Osteocyte (in vitro differentiated cells): Measurements from ENCODE around the gene KIF26A. TPM values are rescaled to one million over a fixed set of nuclear protein-coding genes. Genes with fewer than 3 reads are reported as not detected.

Source experiments
- DNase-seq: peaks from one replicate; pipeline ENCODE4 v3.0.0; 2021; ENCODE audit warnings: mixed read lengths; ENCODE audit not compliant: unreplicated experiment; ENCODE audit errors: extremely low spot score
- H3K27ac Mint-ChIP-seq: one replicate; pipeline ENCODE4 v1.8.0; 2021; ENCODE audit warnings: mild to moderate bottlenecking, mixed read lengths; ENCODE audit not compliant: unreplicated experiment
- H3K27me3 Mint-ChIP-seq: one replicate; pipeline ENCODE4 v1.8.0; 2021; ENCODE audit warnings: mixed read lengths; ENCODE audit not compliant: unreplicated experiment
- H3K36me3 Mint-ChIP-seq: one replicate; pipeline ENCODE4 v1.8.0; 2021; ENCODE audit warnings: mixed read lengths; ENCODE audit not compliant: unreplicated experiment
- H3K4me1 Mint-ChIP-seq: one replicate; pipeline ENCODE4 v1.8.0; 2021; ENCODE audit warnings: mixed read lengths; ENCODE audit not compliant: unreplicated experiment
- H3K4me3 Mint-ChIP-seq: one replicate; pipeline ENCODE4 v1.8.0; 2021; ENCODE audit warnings: mild to moderate bottlenecking, moderate library complexity, mixed read lengths; ENCODE audit not compliant: unreplicated experiment
- H3K9me3 Mint-ChIP-seq: one replicate; pipeline ENCODE4 v1.8.0; 2021; ENCODE audit warnings: mixed read lengths; ENCODE audit not compliant: unreplicated experiment
- CTCF ChIP-seq: fragments of 200-600 bp; sonication (generic); IDR thresholded peaks from 2 replicates; pipeline ENCODE4 v1.5.0; 2021; ENCODE audit warnings: antibody characterized with exemption, mild to moderate bottlenecking, moderate library complexity
- total RNA-seq: library from RNA; stranded (reverse); gene quantifications from 2 replicates; pipeline ENCODE4 v1.2.1, GENCODE V29; 2021

The KIF26A gene
- total RNA-seq, 1 donor from 2014 or later = 4.5 TPM

GRCh38 chr14:104195361-104195760, 57.0 kb downstream of the KIF26A start:
- Mint-ChIP-seq H3K4me1 (no peaks in the 10 kb centered on the region), H3K4me3 (no peak overlapping the region), H3K9me3 (no peaks in the 10 kb centered on the region), H3K27ac (no peak overlapping the region), H3K36me3 (no peaks in the 10 kb centered on the region), H3K27me3 (no peaks in the 10 kb centered on the region)
- DNase-seq = no peak
- TF ChIP-seq CTCF = no peak

GRCh38 chr14:104195878-104196277, 57.5 kb downstream of the KIF26A start:
- Mint-ChIP-seq H3K27me3 (no peaks in the 10 kb centered on the region), H3K36me3 (no peaks in the 10 kb centered on the region), H3K27ac (no peak overlapping the region), H3K4me1 (no peaks in the 10 kb centered on the region), H3K4me3 (no peak overlapping the region), H3K9me3 (no peaks in the 10 kb centered on the region)
- no peak for DNase-seq
- TF ChIP-seq CTCF = no peak

- Mint-ChIP-seq H3K27ac (no peak overlapping the region), H3K36me3 (no peaks in the 10 kb centered on the region), H3K4me1 (no peaks in the 10 kb centered on the region), H3K27me3 (no peaks in the 10 kb centered on the region), H3K4me3 (no peak overlapping the region), H3K9me3 (no peaks in the 10 kb centered on the region)
- DNase-seq = no peak
- no peak for TF ChIP-seq CTCF
Measured at GRCh38 chr14:104196461-104197140, 58.2 kb downstream of the KIF26A start.

GRCh38 chr14:104197449-104198247, 59.3 kb downstream of the KIF26A start:
- DNase-seq = no peak
- Mint-ChIP-seq H3K27me3 (no peaks in the 10 kb centered on the region), H3K27ac (no peak overlapping the region), H3K36me3 (no peaks in the 10 kb centered on the region), H3K4me1 (no peaks in the 10 kb centered on the region), H3K4me3 (no peak overlapping the region), H3K9me3 (no peaks in the 10 kb centered on the region)
- TF ChIP-seq CTCF = no peak

GRCh38 chr14:104199266-104199895, 61.0 kb downstream of the KIF26A start:
- Mint-ChIP-seq H3K4me1 (no peaks in the 10 kb centered on the region), H3K36me3 (no peaks in the 10 kb centered on the region)

More at GRCh38 chr14:104199266-104199895, 61.0 kb downstream of the KIF26A start:
- no peak for DNase-seq
- H3K4me3 Mint-ChIP-seq = no peak overlapping the region
- H3K27ac Mint-ChIP-seq = no peak overlapping the region
- no peaks in the 10 kb centered on the region for H3K27me3 Mint-ChIP-seq
- no peaks in the 10 kb centered on the region for H3K9me3 Mint-ChIP-seq
- TF ChIP-seq CTCF = no peak
